Activated CD4-positive, alpha-beta T cell treated with anti-CD3 and anti-CD28 coated beads, Interleukin-2, amount 50 U/mL, for 24 hours (primary cell): ENCODE data around the gene SH3BP5L.

ENCODE experiments used
- DNase-seq, 2 donors: peaks; one replicate each; pipeline ENCODE4 v3.0.0-alpha.2; 2020; ENCODE audit warnings: low read depth in 1 of 2, low spot score in 1 of 2

SH3BP5L gene

DNA sequence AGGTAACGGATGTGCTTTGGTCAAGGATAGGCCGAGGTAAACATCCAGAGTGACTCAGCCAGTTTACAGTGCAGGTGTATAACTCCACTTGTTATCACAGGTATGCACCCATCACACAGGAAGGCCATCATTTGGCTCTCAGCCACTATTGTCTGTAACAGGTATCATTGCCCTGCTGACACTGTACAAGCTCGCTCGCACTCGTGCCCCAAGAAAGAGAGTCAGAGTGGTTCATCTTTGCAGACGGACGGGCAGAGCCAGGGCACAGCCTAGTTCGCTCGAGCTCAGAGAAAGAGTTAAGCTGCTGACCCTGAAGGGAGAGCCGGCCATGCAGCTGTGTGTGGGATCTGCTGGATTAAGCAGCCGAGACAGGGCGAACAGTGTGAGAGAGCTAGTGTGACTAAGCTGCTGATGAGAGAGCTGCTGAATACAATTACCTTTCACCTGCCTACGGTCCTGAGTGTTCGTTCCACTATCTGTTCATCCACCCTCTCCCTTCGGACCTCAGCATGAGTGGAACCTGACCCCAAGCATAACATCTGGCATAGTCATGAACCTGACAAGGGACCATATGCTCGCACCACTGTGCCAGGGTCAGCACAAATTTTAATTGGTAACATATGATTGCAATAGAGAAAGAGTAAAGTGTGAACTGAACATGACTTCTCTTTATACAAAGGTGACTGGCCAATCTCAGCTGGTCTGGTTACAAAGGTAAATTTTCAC lies 43.1 kb downstream of the SH3BP5L start:
- DNase-seq, result no peak

DNA sequence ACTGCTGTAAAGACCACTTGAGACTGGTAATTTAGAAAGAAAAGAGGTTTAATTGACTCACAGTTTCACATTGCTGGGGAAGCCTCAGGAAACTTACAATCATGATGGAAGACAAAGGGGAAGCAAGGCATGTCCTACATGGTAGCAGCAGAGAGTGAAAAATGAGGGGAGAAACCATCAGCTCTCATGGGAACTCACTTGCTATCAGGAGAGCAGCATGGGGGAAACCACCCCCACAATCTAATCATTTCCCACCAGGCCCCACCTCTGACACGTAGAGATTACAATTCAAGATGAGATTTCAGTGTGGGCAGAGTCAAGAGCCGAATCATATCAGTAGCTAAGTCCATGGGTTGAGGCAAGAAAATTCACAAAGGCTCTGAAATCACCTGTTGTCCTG lies 46.4 kb downstream of the SH3BP5L start:
- no peak for DNase-seq

DNA sequence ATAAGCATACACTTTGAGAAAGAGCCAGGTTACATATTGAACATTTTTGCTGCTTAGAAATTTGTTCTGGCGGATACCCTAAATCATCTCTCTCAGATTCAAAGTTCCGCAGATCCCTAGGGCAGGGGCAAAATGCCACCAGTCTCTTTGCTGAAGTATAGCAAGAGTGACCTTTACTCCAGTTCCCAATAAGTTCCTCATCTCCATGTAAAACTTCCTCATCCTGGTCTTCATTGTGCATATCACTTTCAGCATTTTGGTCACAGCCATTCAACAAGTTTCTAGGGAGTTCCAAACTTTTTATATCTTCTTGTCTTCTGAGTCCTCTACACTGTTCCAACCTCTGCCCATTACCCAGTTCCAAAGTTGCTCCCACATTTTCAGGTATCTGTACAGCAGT lies 46.8 kb downstream of the SH3BP5L start:
- DNase-seq, result no peak

DNA sequence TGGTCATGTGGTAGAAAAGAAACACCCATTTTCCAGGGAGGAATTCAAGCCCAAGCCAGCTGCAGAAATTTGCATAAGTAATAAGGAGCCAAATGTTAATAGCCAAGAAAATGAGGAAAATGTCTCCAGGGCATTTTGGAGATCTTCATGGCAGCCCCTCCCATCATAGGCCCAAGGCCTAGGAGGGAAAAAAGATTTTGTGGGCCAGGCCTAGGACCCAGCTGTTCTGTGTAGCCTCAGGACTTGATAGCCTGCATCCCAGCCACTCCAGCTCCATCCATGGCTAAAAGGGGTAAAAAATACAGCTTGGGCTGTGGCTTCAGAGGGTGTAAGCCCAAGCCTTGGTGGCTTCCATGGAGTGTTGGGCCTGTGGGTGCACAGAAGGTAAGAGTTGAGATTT lies 48.7 kb downstream of the SH3BP5L start:
- DNase-seq, result no peak

DNA sequence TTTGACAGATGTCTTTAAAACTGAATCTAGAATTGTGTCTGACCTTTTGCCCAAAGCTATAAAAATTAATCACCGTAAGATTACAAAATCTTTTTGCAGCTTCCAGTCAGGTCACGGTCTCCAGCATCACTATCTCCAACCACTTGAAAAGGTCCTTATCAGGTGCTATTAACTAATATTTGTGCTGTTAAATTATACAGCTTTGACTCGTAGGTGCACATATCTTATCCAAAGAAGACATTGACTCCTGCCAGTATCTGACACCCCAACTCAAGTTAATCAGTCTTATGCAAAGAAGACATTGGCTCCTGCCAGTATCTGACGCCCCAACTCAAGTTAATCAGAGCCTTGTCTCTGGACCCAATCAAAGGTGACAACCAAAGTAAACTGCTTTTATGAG lies 50.3 kb downstream of the SH3BP5L start:
- no peak for DNase-seq
